BLaER1 (cell line): ENCODE data around the gene ABHD17A.
"Not testable (repeated sequence)": the region's sequence is repeated elsewhere in the genome, so short reads cannot be mapped to it uniquely, and the experiment has no call there.

Source experiments
- H3K27ac ChIP-seq: shearing (Covaris generic); formaldehyde crosslinking; 2 replicates; pipeline ENCODE4 v1.8.1; 2022
- H3K27me3 ChIP-seq: shearing (Covaris generic); formaldehyde crosslinking; 2 replicates; pipeline ENCODE4 v1.8.1; 2022
- H3K36me3 ChIP-seq: shearing (Covaris generic); formaldehyde crosslinking; 2 replicates; pipeline ENCODE4 v1.8.1; 2022
- H3K4me1 ChIP-seq: shearing (Covaris generic); formaldehyde crosslinking; 2 replicates; pipeline ENCODE4 v1.8.1; 2022
- H3K4me2 ChIP-seq: shearing (Covaris generic); formaldehyde crosslinking; 2 replicates; pipeline ENCODE4 v1.8.1; 2022
- H3K4me3 ChIP-seq: shearing (Covaris generic); formaldehyde crosslinking; 2 replicates; pipeline ENCODE4 v1.8.1; 2022
- H3K9ac ChIP-seq: shearing (Covaris generic); formaldehyde crosslinking; 2 replicates; pipeline ENCODE4 v1.8.1; 2022
- H3K9me3 ChIP-seq: shearing (Covaris generic); formaldehyde crosslinking; 2 replicates; pipeline ENCODE4 v1.8.1; 2022
- H4K20me1 ChIP-seq: shearing (Covaris generic); formaldehyde crosslinking; 2 replicates; pipeline ENCODE4 v1.8.1; 2022
- Cebpa-rat ChIP-seq: shearing (Covaris generic); IDR thresholded peaks from 2 replicates; pipeline ENCODE4 v1.8.1; 2022

The ABHD17A gene

GRCh38 chr19:1885398-1886119, at the start of gene ABHD17A:
ABHD17A (minus strand) TSS chr19:1885496; CDS start chr19:1881566, 3,930 bp downstream.
- not testable (repeated sequence) for H3K9me3 ChIP-seq, H3K27me3 ChIP-seq, H3K36me3 ChIP-seq
- H3K27ac ChIP-seq, result peak within 1 kb of the TSS; percentile 92
- H3K4me2 ChIP-seq, result peak within 1 kb of the TSS; percentile 99
- H3K4me3 ChIP-seq, result peak within 1 kb of the TSS; percentile 99
- peaks cover 35% of the 10 kb centered on the region for H4K20me1 ChIP-seq
- peak within 1 kb of the TSS; percentile 96 for H3K9ac ChIP-seq
- H3K4me1 ChIP-seq, result peaks cover 63% of the 10 kb centered on the region

- Histone ChIP-seq H3K9me3 (peaks cover 30% of the 10 kb centered on the region), H3K4me2 (peak overlapping the region; percentile 59), H3K36me3 (0 out of 2 replicates have a peak, but pooled peaks cover 3% of the 10 kb centered on the region), H4K20me1 (0 out of 2 replicates have a peak, but pooled peaks cover 5% of the 10 kb centered on the region), H3K4me1 (peaks cover 37% of the 10 kb centered on the region), H3K27me3 (peaks cover 4% of the 10 kb centered on the region), H3K9ac (no peak overlapping the region), H3K4me3 (no peak overlapping the region), H3K27ac (no peak overlapping the region)
- TF ChIP-seq Cebpa-rat, result no peak
Measured at GRCh38 chr19:1933942-1934341, 48.6 kb upstream of the ABHD17A start.

- H3K4me2 ChIP-seq, result peak overlapping the region; percentile 59
- TF ChIP-seq Cebpa-rat, result no peak
- H3K4me1 ChIP-seq, result peaks cover 38% of the 10 kb centered on the region
- 0 out of 2 replicates have a peak, but pooled peaks cover 3% of the 10 kb centered on the region for H3K36me3 ChIP-seq
- 0 out of 2 replicates have a peak, but pooled peaks cover 5% of the 10 kb centered on the region for H4K20me1 ChIP-seq
- no peak overlapping the region for H3K27ac ChIP-seq
- H3K9ac ChIP-seq, result peak overlapping the region; percentile 34; the same call in 1 of the 2 replicates
- peaks cover 30% of the 10 kb centered on the region for H3K9me3 ChIP-seq
- peaks cover 10% of the 10 kb centered on the region for H3K27me3 ChIP-seq
- H3K4me3 ChIP-seq, result no peak overlapping the region
Measured at GRCh38 chr19:1933244-1933643, 47.9 kb upstream of the ABHD17A start.

GRCh38 chr19:1932395-1932794, 47.1 kb upstream of the ABHD17A start:
- TF ChIP-seq Cebpa-rat, result no peak
- Histone ChIP-seq H3K4me3 (no peak overlapping the region), H3K27ac (no peak overlapping the region), H3K9ac (no peak overlapping the region), H4K20me1 (0 out of 2 replicates have a peak, but pooled peaks cover 5% of the 10 kb centered on the region), H3K27me3 (peaks cover 19% of the 10 kb centered on the region), H3K9me3 (peaks cover 30% of the 10 kb centered on the region), H3K4me2 (no peak overlapping the region), H3K4me1 (peaks cover 45% of the 10 kb centered on the region), H3K36me3 (0 out of 2 replicates have a peak, but pooled peaks cover 3% of the 10 kb centered on the region)

- 0 out of 2 replicates have a peak, but pooled peaks cover 5% of the 10 kb centered on the region for H4K20me1 ChIP-seq
- H3K4me1 ChIP-seq, result peaks cover 55% of the 10 kb centered on the region
- no peak overlapping the region for H3K27ac ChIP-seq
- no peak overlapping the region for H3K9ac ChIP-seq
- TF ChIP-seq Cebpa-rat, result no peak
- peaks cover 30% of the 10 kb centered on the region for H3K9me3 ChIP-seq
- H3K4me3 ChIP-seq, result no peak overlapping the region
- H3K36me3 ChIP-seq, result 0 out of 2 replicates have a peak, but pooled peaks cover 3% of the 10 kb centered on the region
- H3K27me3 ChIP-seq, result peaks cover 19% of the 10 kb centered on the region
- no peak overlapping the region for H3K4me2 ChIP-seq
Measured at GRCh38 chr19:1931445-1931844, 46.1 kb upstream of the ABHD17A start.

- Histone ChIP-seq H3K4me1 (peaks cover 69% of the 10 kb centered on the region), H3K27ac (no peak overlapping the region), H3K4me2 (peak overlapping the region; percentile 90), H3K36me3 (peaks cover 15% of the 10 kb centered on the region), H3K9me3 (peaks cover 16% of the 10 kb centered on the region), H4K20me1 (0 out of 2 replicates have a peak, but pooled peaks cover 5% of the 10 kb centered on the region), H3K27me3 (peaks cover 19% of the 10 kb centered on the region), H3K4me3 (peak overlapping the region; percentile 49), H3K9ac (no peak overlapping the region)
- no peak for TF ChIP-seq Cebpa-rat
Measured at GRCh38 chr19:1929021-1929742, 43.9 kb upstream of the ABHD17A start.

- TF ChIP-seq Cebpa-rat, result no peak
Measured at GRCh38 chr19:1925544-1925943, 40.2 kb upstream of the ABHD17A start.

GRCh38 chr19:1924320-1924961, 39.1 kb upstream of the ABHD17A start:
- peaks cover 42% of the 10 kb centered on the region for H3K4me1 ChIP-seq
- peaks cover 19% of the 10 kb centered on the region for H3K27me3 ChIP-seq
- no peaks in the 10 kb centered on the region for H3K9me3 ChIP-seq
- H3K4me3 ChIP-seq, result no peak overlapping the region
- no peak overlapping the region for H3K9ac ChIP-seq
- TF ChIP-seq Cebpa-rat, result no peak
- 0 out of 2 replicates have a peak, but pooled peaks cover 5% of the 10 kb centered on the region for H4K20me1 ChIP-seq
- H3K27ac ChIP-seq, result peak overlapping the region; percentile 26; the same call in 1 of the 2 replicates
- H3K36me3 ChIP-seq, result peaks cover 62% of the 10 kb centered on the region
- no peak overlapping the region for H3K4me2 ChIP-seq

More at GRCh38 chr19:1925544-1925943, 40.2 kb upstream of the ABHD17A start:
- peaks cover 51% of the 10 kb centered on the region for H3K36me3 ChIP-seq
- H3K4me1 ChIP-seq, result peaks cover 54% of the 10 kb centered on the region
- no peaks in the 10 kb centered on the region for H3K9me3 ChIP-seq
- peak overlapping the region; percentile 51 for H3K4me2 ChIP-seq
- H4K20me1 ChIP-seq, result 0 out of 2 replicates have a peak, but pooled peaks cover 5% of the 10 kb centered on the region
- no peak overlapping the region for H3K9ac ChIP-seq
- no peak overlapping the region for H3K27ac ChIP-seq
- no peak overlapping the region for H3K4me3 ChIP-seq
- peaks cover 19% of the 10 kb centered on the region for H3K27me3 ChIP-seq

- Histone ChIP-seq H3K4me3 (no peak overlapping the region), H3K27ac (no peak overlapping the region), H3K27me3 (peaks cover 9% of the 10 kb centered on the region), H3K4me2 (no peak overlapping the region), H3K36me3 (peaks cover 74% of the 10 kb centered on the region), H3K9ac (no peak overlapping the region), H4K20me1 (0 out of 2 replicates have a peak, but pooled peaks cover 5% of the 10 kb centered on the region), H3K4me1 (peaks cover 36% of the 10 kb centered on the region), H3K9me3 (no peaks in the 10 kb centered on the region)
- TF ChIP-seq Cebpa-rat, result no peak
Measured at GRCh38 chr19:1923319-1923718, 38.0 kb upstream of the ABHD17A start.
